OCI-LY3 (cell line): ENCODE results near the gene CHEK1.

Experiments used
- H2AFZ ChIP-seq: fragments of 200-600, 300-600 bp; shearing (Covaris generic); 2 replicates; pipeline ENCODE4 v1.6.0; 2014; ENCODE audit warnings: antibody characterized with exemption, low read depth, low read length
- H3K27ac ChIP-seq: fragments of 200-600, 300-600 bp; sonication (generic); 2 replicates; pipeline ENCODE4 v1.5.1; 2014; ENCODE audit warnings: mild to moderate bottlenecking, low read length, moderate library complexity, mixed read lengths
- H3K27me3 ChIP-seq: fragments of 200-600, 300-600 bp; sonication (generic); 2 replicates; pipeline ENCODE4 v1.6.1; 2014; ENCODE audit warnings: low read depth, low read length, mixed read lengths
- H3K36me3 ChIP-seq: fragments of 200-600, 300-600 bp; sonication (generic); replicated peaks from 2 replicates; pipeline ENCODE3; 2014; ENCODE audit warnings: low read depth, low read length, mixed read lengths
- H3K4me1 ChIP-seq: fragments of 300-600, 200-600 bp; sonication (generic); 2 replicates; pipeline ENCODE4 v1.6.1; 2014; ENCODE audit warnings: low read length, mixed read lengths
- H3K4me2 ChIP-seq: fragments of 200-600, 300-600 bp; sonication (generic); 2 replicates; pipeline ENCODE4 v1.6.1; 2014; ENCODE audit warnings: low read length, mixed read lengths
- H3K4me3 ChIP-seq: fragments of 300-600, 200-600 bp; sonication (generic); 2 replicates; pipeline ENCODE4 v1.5.1; 2014; ENCODE audit warnings: antibody characterized with exemption, mild to moderate bottlenecking, low read length, moderate library complexity
- H3K79me2 ChIP-seq: fragments of 300-600, 200-600 bp; shearing (Covaris generic); 2 replicates; pipeline ENCODE4 v1.6.1; 2014; ENCODE audit warnings: mild to moderate bottlenecking, low read length, mixed read lengths
- H3K9ac ChIP-seq: fragments of 300-600, 200-600 bp; shearing (Covaris generic); 2 replicates; pipeline ENCODE4 v1.6.0; 2014; ENCODE audit warnings: mild to moderate bottlenecking, low read length, moderate library complexity
- H3K9me3 ChIP-seq: fragments of 200-600, 300-600 bp; shearing (Covaris generic); 2 replicates; pipeline ENCODE4 v1.6.1; 2014; ENCODE audit warnings: low read length, mixed read lengths; ENCODE audit not compliant: insufficient read depth
- H4K20me1 ChIP-seq: fragments of 200-600, 300-600 bp; sonication (generic); 2 replicates; pipeline ENCODE4 v1.6.1; 2016; ENCODE audit warnings: low read length, mixed read lengths; ENCODE audit not compliant: insufficient read depth
- EZH2phosphoT487 ChIP-seq: fragments of 200-600 bp; shearing (Covaris generic); IDR thresholded peaks from 2 replicates; pipeline ENCODE4 v1.6.1; 2018; ENCODE audit warnings: antibody characterized with exemption, mixed run types, low read depth
- TF ChIP-seq, protein P1 (sequence below): fragments of 200-600, 300-600 bp; sonication (generic); IDR thresholded peaks from 2 replicates; pipeline ENCODE4 v1.5.1; 2014; ENCODE audit warnings: antibody characterized with exemption, low read length, low read depth

Gene CHEK1

GRCh38 chr11:125609545-125609944, 15.4 kb upstream of the CHEK1 start:
- Histone ChIP-seq H4K20me1 (no peaks in the 10 kb centered on the region), H3K36me3 (peaks cover 81% of the 10 kb centered on the region), H3K9ac (no peak overlapping the region), H3K4me3 (no peak overlapping the region), H2AFZ (no peak overlapping the region), H3K27me3 (no peaks in the 10 kb centered on the region), H3K4me2 (no peak overlapping the region), H3K79me2 (no peaks in the 10 kb centered on the region), H3K9me3 (no peaks in the 10 kb centered on the region), H3K4me1 (no peaks in the 10 kb centered on the region), H3K27ac (no peak overlapping the region)
- no peak for TF ChIP-seq EZH2phosphoT487
- TF ChIP-seq, protein P1, sequence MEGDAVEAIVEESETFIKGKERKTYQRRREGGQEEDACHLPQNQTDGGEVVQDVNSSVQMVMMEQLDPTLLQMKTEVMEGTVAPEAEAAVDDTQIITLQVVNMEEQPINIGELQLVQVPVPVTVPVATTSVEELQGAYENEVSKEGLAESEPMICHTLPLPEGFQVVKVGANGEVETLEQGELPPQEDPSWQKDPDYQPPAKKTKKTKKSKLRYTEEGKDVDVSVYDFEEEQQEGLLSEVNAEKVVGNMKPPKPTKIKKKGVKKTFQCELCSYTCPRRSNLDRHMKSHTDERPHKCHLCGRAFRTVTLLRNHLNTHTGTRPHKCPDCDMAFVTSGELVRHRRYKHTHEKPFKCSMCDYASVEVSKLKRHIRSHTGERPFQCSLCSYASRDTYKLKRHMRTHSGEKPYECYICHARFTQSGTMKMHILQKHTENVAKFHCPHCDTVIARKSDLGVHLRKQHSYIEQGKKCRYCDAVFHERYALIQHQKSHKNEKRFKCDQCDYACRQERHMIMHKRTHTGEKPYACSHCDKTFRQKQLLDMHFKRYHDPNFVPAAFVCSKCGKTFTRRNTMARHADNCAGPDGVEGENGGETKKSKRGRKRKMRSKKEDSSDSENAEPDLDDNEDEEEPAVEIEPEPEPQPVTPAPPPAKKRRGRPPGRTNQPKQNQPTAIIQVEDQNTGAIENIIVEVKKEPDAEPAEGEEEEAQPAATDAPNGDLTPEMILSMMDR, result no peak

- H3K9ac ChIP-seq, result no peak overlapping the region
- no peak overlapping the region for H3K4me2 ChIP-seq
- TF ChIP-seq, protein P1, result no peak
- no peak for TF ChIP-seq EZH2phosphoT487
- peaks cover 64% of the 10 kb centered on the region for H3K36me3 ChIP-seq
- no peaks in the 10 kb centered on the region for H3K79me2 ChIP-seq
- no peaks in the 10 kb centered on the region for H3K27me3 ChIP-seq
- no peak overlapping the region for H3K27ac ChIP-seq
- no peaks in the 10 kb centered on the region for H4K20me1 ChIP-seq
- H3K4me3 ChIP-seq, result no peak overlapping the region
- H3K4me1 ChIP-seq, result no peaks in the 10 kb centered on the region
- H3K9me3 ChIP-seq, result no peaks in the 10 kb centered on the region
- H2AFZ ChIP-seq, result no peak overlapping the region
Measured at GRCh38 chr11:125618383-125618782, 6.6 kb upstream of the CHEK1 start.

DNA sequence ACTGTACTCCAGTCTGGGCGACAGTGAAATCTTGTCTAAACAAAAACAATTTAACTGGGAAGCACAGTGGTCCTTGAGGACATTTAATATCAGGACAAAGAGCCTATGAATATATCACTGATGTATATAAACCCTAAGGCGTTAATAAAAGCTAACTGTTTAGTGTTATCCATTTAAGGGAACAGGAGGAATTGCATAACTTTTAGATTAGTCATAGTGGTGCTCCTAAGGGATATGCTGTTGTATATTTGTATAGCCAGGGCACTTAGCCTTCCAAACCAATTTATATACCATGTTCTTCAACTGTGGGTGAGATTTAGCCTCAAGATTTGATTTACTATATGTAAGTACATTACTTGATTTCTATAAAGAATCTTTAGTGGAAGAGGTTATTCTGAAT, 3.0 kb upstream of the CHEK1 start:
- Histone ChIP-seq H3K36me3 (peaks cover 48% of the 10 kb centered on the region), H2AFZ (no peak overlapping the region), H3K79me2 (peaks cover 20% of the 10 kb centered on the region), H4K20me1 (0 out of 2 replicates have a peak, but pooled peaks cover 1% of the 10 kb centered on the region), H3K4me3 (no peak overlapping the region), H3K4me2 (no peak overlapping the region), H3K27ac (no peak overlapping the region), H3K4me1 (peaks cover 8% of the 10 kb centered on the region), H3K9me3 (no peaks in the 10 kb centered on the region), H3K9ac (no peak overlapping the region), H3K27me3 (no peaks in the 10 kb centered on the region)
- TF ChIP-seq, protein P1, result no peak
- TF ChIP-seq EZH2phosphoT487, result no peak

- Histone ChIP-seq H3K9ac (no peak overlapping the region), H3K79me2 (peaks cover 31% of the 10 kb centered on the region), H3K4me3 (no peak overlapping the region), H3K9me3 (no peaks in the 10 kb centered on the region), H4K20me1 (0 out of 2 replicates have a peak, but pooled peaks cover 6% of the 10 kb centered on the region), H3K36me3 (peaks cover 46% of the 10 kb centered on the region), H3K4me2 (no peak overlapping the region), H3K4me1 (peaks cover 14% of the 10 kb centered on the region), H3K27me3 (no peaks in the 10 kb centered on the region), H3K27ac (no peak overlapping the region), H2AFZ (no peak overlapping the region)
- TF ChIP-seq EZH2phosphoT487, result no peak
- TF ChIP-seq, protein P1, result no peak
Measured at GRCh38 chr11:125623064-125623463, 1.9 kb upstream of the CHEK1 start.
